ENCODE data around the gene XRN1. TPM values are rescaled to one million over a fixed set of nuclear protein-coding genes. Genes with fewer than 3 reads are reported as not detected.

Gene XRN1
- total RNA-seq, 1 donor from 2014 or later: 23.5 TPM

DNA sequence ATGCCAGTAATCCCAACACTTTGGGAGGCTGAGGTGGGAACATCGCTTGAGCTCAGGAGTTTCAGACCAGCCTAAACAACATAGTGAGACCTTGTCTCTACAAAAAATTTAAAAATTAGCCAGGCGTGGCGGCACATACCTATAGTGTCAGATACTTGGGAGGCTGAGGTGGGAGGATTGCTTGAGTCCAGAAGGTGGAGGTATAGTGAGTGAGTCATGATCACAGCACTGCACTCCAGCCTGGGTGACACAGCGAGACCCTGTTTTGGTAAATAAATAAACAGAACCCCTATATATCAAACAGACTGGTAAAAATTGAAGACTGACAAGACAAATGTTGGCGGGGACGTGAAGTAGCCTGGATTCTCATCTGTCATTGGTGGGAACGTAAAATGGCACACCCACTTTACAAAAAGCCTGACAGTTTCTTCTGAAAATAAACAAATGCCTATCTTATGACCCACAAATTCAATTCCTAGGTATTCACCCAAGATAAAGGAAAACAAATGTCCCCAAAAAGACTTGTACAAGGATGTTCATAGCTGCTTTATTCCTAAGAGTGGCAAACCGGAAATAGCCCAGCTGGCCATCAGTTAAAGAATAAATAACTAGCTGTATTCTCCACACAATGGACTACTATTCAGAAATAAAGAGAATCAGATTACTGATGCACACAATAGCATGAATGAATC is 175.5 kb downstream of the XRN1 start:
- H3K27me3 Mint-ChIP-seq (ENCODE audit: low read depth): no peaks in the 10 kb centered on the region
- no peak for TF ChIP-seq CTCF (conservative IDR thresholded peaks at IDR 0.05)
- H3K4me1 Mint-ChIP-seq: peaks cover 36% of the 10 kb centered on the region
- H3K36me3 Mint-ChIP-seq (ENCODE audit: low read depth): no peaks in the 10 kb centered on the region
- H3K9me3 Mint-ChIP-seq: peaks cover 6% of the 10 kb centered on the region
- DNase-seq (ENCODE audit: low read depth, low spot score): no peak
- H3K4me3 Mint-ChIP-seq: no peak overlapping the region
- peak overlapping the region; percentile 90 for H3K27ac Mint-ChIP-seq (ENCODE audit: unreplicated experiment)

- Mint-ChIP-seq H3K27me3 (ENCODE audit: low read depth) (no peaks in the 10 kb centered on the region), H3K4me1 (peaks cover 28% of the 10 kb centered on the region), H3K36me3 (ENCODE audit: low read depth) (no peaks in the 10 kb centered on the region), H3K9me3 (peaks cover 7% of the 10 kb centered on the region), H3K27ac (ENCODE audit: unreplicated experiment) (no peak overlapping the region), H3K4me3 (no peak overlapping the region)
- no peak for TF ChIP-seq CTCF (conservative IDR thresholded peaks at IDR 0.05)
- DNase-seq (ENCODE audit: low read depth, low spot score): no peak
These were observed 177.4 kb downstream of the XRN1 start for GRCh38 chr3:142270407-142270806.

GRCh38 chr3:142269767-142270166 is 178.1 kb downstream of the XRN1 start:
- Mint-ChIP-seq H3K27me3 (ENCODE audit: low read depth) (no peaks in the 10 kb centered on the region), H3K4me1 (peaks cover 28% of the 10 kb centered on the region), H3K27ac (ENCODE audit: unreplicated experiment) (no peak overlapping the region), H3K4me3 (no peak overlapping the region), H3K9me3 (peaks cover 7% of the 10 kb centered on the region), H3K36me3 (ENCODE audit: low read depth) (no peaks in the 10 kb centered on the region)
- no peak for DNase-seq (ENCODE audit: low read depth, low spot score)
- no peak for TF ChIP-seq CTCF (conservative IDR thresholded peaks at IDR 0.05)

- H3K36me3 Mint-ChIP-seq (ENCODE audit: low read depth): no peaks in the 10 kb centered on the region
- TF ChIP-seq CTCF (conservative IDR thresholded peaks at IDR 0.05): no peak
- no peak overlapping the region for H3K4me3 Mint-ChIP-seq
- H3K27ac Mint-ChIP-seq (ENCODE audit: unreplicated experiment): no peak overlapping the region
- peaks cover 2% of the 10 kb centered on the region for H3K9me3 Mint-ChIP-seq
- H3K4me1 Mint-ChIP-seq: peaks cover 15% of the 10 kb centered on the region
- DNase-seq (ENCODE audit: low read depth, low spot score): no peak
- no peaks in the 10 kb centered on the region for H3K27me3 Mint-ChIP-seq (ENCODE audit: low read depth)
These were observed 179.4 kb downstream of the XRN1 start for GRCh38 chr3:142268426-142268825.

DNA sequence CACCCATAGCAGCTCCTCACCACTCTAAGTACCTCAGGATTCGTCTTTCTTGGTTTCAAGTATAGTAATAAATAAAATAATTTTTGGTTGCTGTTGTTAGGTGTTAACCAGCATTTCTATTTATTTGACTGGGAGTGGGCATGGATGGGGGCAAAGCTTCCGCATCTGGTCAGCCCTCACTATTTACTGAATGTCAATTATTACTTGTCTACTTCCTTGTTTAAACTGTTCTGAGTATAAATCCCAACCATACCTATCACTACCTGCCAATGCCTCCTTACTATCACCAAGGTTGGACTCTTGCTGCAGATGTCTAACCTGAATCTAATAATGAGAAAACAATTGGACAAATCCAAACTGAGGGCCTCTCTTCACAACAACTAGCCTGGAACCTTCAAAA is 180.6 kb downstream of the XRN1 start:
- no peaks in the 10 kb centered on the region for H3K36me3 Mint-ChIP-seq (ENCODE audit: low read depth)
- DNase-seq (ENCODE audit: low read depth, low spot score): no peak

More for the DNA sequence above, 180.6 kb downstream of the XRN1 start:
- peaks cover 2% of the 10 kb centered on the region for H3K9me3 Mint-ChIP-seq
- H3K27ac Mint-ChIP-seq (ENCODE audit: unreplicated experiment): no peak overlapping the region
- H3K27me3 Mint-ChIP-seq (ENCODE audit: low read depth): no peaks in the 10 kb centered on the region
- H3K4me1 Mint-ChIP-seq: peaks cover 8% of the 10 kb centered on the region
- no peak for TF ChIP-seq CTCF (conservative IDR thresholded peaks at IDR 0.05)
- no peak overlapping the region for H3K4me3 Mint-ChIP-seq
